H1 (cell line): ENCODE results near the gene HMX1. TPM values are rescaled to one million over a fixed set of nuclear protein-coding genes. Genes with fewer than 3 reads are reported as not detected.
A peak's percentile ranks its signal among the peaks of the same experiment; 100 is the strongest.

Experiments
- BACH1 ChIP-seq: IDR thresholded peaks from 2 replicates; pipeline ENCODE4 v1.6.1; 2012; ENCODE audit warnings: low read length, improper control_type of control experiment
- CBX5 ChIP-seq: fragments of 300-800, 300-1000 bp; sonication (generic); IDR thresholded peaks from 2 replicates; pipeline ENCODE4 v1.7.1; 2016; ENCODE audit warnings: antibody characterized with exemption, low read length, low read depth
- CHD2 ChIP-seq: IDR thresholded peaks from 2 replicates; pipeline ENCODE4 v1.6.1; 2012; ENCODE audit warnings: low read length, improper control_type of control experiment
- EGR1 ChIP-seq: IDR thresholded peaks from 2 replicates; pipeline ENCODE4 v1.6.1; 2011; ENCODE audit warnings: low read depth, low read length, borderline replicate concordance
- EZH2 ChIP-seq: fragments of 200-600 bp; sonication (generic); IDR thresholded peaks from 2 replicates; pipeline ENCODE4 v1.7.1; 2012; ENCODE audit warnings: low read depth, mild to moderate bottlenecking, moderate library complexity, low read length, inconsistent platforms; ENCODE audit not compliant: severe bottlenecking
- HDAC6 ChIP-seq: IDR thresholded peaks from one replicate; pipeline ENCODE4 v1.7.1; 2012; ENCODE audit warnings: low read depth, mild to moderate bottlenecking, inconsistent platforms, low read length, moderate library complexity
- JUN ChIP-seq: IDR thresholded peaks from 2 replicates; pipeline ENCODE4 v1.6.1; 2011; ENCODE audit warnings: low read depth, mild to moderate bottlenecking, improper control_type of control experiment, low read length
- POLR2A ChIP-seq, 2 experiments: IDR thresholded peaks; 1 replicate in 1 of 2; 2 replicates in 1 of 2; pipeline ENCODE4 v1.6.1; 2011; ENCODE audit warnings: low read depth in 2 of 2, low read length in 2 of 2, mild to moderate bottlenecking in 2 of 2; ENCODE audit errors: control extremely low read depth in 1 of 2
- POU5F1 ChIP-seq: IDR thresholded peaks from 2 replicates; pipeline ENCODE4 v1.6.1; 2011; ENCODE audit warnings: low read depth, mild to moderate bottlenecking, low read length, moderate library complexity
- SAP30 ChIP-seq: fragments of 300-600 bp; sonication (generic); IDR thresholded peaks from 2 replicates; pipeline ENCODE4 v1.7.1; 2012; ENCODE audit warnings: low read length, moderate library complexity, mild to moderate bottlenecking, inconsistent platforms; ENCODE audit not compliant: insufficient read depth, insufficient replicate concordance
- SIX5 ChIP-seq: IDR thresholded peaks from 2 replicates; pipeline ENCODE4 v1.6.1; 2011; ENCODE audit warnings: mild to moderate bottlenecking, low read depth, low read length
- polyA plus RNA-seq, 7 experiments: library from polyadenylated mRNA; depleted of rRNA in 3 of 7; stranded (reverse) in 5 of 7; unstranded in 2 of 7; fragments of >200 nt in 5 of 7; fragments of 200-250 nt in 2 of 7; gene quantifications; 1 replicate in 5 of 7; 2 replicates in 1 of 7; 4 replicates in 1 of 7; pipeline versions ENCODE4 v1.2.1 to v1.2.3, GENCODE V29; 2011 to 2013; ENCODE audit warnings: missing spikeins in 2 of 7, mixed read lengths in 2 of 7
- total RNA-seq: library from RNA; stranded (reverse); fragmentation: NEBNext Ultra II Directional; extraction: Animal tissue kit (Norgen Biotek cat#: 25700); gene quantifications from 2 replicates; pipeline ENCODE4 v1.2.1, GENCODE V29; 2021
- TF ChIP-seq, protein P1 (sequence below): IDR thresholded peaks from 2 replicates; pipeline ENCODE4 v1.6.1; 2012; ENCODE audit warnings: inconsistent platforms

Gene HMX1
- total and polyA plus RNA-seq, 2 of the 8 experiments (the other 6 are each of a cell fraction or from before 2014, with no cell fraction given) = 0.26 TPM; not detected in 1

DNA sequence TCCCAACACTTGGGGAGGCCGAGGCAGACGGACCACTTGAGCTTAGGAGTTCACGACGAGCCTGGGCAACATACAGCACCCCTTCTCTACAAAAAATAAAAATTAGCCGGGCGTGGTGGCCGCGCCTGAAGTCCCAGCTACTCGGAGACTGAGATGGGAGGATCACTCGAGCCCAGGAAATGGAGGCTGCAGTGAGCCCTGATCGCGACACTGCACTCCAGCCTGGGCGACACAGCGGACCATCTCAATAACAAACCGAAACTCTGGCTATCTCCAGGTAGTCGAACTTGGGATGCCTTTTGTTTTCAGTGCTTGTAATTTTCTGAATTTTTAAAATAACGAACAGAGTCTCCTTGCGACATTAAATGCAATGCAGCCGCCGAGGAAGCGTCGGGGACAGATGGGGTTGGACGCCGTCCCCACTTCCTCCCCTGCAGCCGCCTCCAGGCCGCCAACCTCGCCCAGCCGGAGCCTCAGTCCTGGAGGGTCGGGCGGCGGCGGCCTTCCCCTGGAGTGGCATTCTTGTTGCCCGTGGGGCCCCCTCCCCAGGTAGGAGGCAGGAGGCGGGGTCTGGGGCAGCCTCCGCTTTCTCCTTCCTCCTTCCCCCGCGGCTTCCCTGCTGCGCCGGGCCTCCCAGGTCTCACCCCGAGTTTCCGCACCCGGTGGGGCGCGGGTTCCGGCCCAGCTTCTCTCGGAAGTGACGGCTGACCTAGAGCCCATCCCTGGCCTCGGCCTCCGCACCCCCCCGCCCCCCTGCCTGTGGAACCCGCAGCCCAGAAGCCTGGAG, 14.6 kb downstream of the HMX1 start (continued):
- no peak for TF ChIP-seq SIX5
- no peak for TF ChIP-seq BACH1
- TF ChIP-seq EZH2 = peak; percentile 75
- TF ChIP-seq POU5F1 = no peak
- TF ChIP-seq SAP30 = no peak
- TF ChIP-seq CBX5 = no peak
- no peak for TF ChIP-seq JUN
- TF ChIP-seq, protein P1, sequence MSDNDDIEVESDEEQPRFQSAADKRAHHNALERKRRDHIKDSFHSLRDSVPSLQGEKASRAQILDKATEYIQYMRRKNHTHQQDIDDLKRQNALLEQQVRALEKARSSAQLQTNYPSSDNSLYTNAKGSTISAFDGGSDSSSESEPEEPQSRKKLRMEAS = no peak
- TF ChIP-seq POLR2A (IDR thresholded peaks at IDR 0.05; ENCODE audit: control extremely low read depth in 1 of 2, low read depth in 2 of 2, low read length in 2 of 2) = no peak
- TF ChIP-seq HDAC6 = no peak
- TF ChIP-seq EGR1 = no peak
- no peak for TF ChIP-seq CHD2
